SK-N-SH (cell line): ENCODE measurements around the gene FAM180B. TPM values are rescaled to one million over a fixed set of nuclear protein-coding genes. Genes with fewer than 3 reads are reported as not detected.

Source experiments
- CTCF ChIA-PET: fragments of 300-600, 350-600 bp; formaldehyde crosslinking; extraction: SDS; loops from one replicate; lab custom pipeline; 2021; lab: Yijun Ruan, JAX
- POLR2A ChIA-PET: fragments of 350-600 bp; sonication (Branson Sonifier 250); formaldehyde crosslinking; extraction: SDS; loops from one replicate; lab custom pipeline; 2020; ENCODE audit warnings: antibody characterized with exemption, inconsistent platforms; lab: Yijun Ruan, JAX
- DNase-seq: peaks from one replicate; pipeline ENCODE4 v3.0.0; 2012
- H2AFZ ChIP-seq: fragments of 200-600 bp; sonication (generic); 2 replicates; pipeline ENCODE4 v1.8.1; 2016; ENCODE audit warnings: antibody characterized with exemption, mild to moderate bottlenecking, low read depth
- H3F3A ChIP-seq: fragments of 200-600 bp; sonication (generic); replicated peaks from 2 replicates; pipeline ENCODE3; 2016; ENCODE audit warnings: antibody characterized with exemption, mild to moderate bottlenecking; ENCODE audit not compliant: insufficient read depth
- H3K27ac ChIP-seq, 2 experiments: fragments of 200-500 bp in 1 of 2; fragments of 200-600 bp in 1 of 2; sonication (Bioruptor generic) in 1 of 2; sonication (generic), shearing (Covaris generic) in 1 of 2; 2 replicates each; pipeline versions ENCODE4 v1.5.1 to v1.6.1; 2014 to 2016; ENCODE audit warnings: low read depth in 2 of 2, inconsistent platforms in 1 of 2, low read length in 1 of 2, mild to moderate bottlenecking in 1 of 2, mixed read lengths in 1 of 2
- H3K27me3 ChIP-seq: fragments of 200-600 bp; sonication (generic), shearing (Covaris generic); 2 replicates; pipeline ENCODE4 v1.6.1; 2016; ENCODE audit warnings: mixed run types; ENCODE audit not compliant: insufficient read depth
- H3K36me3 ChIP-seq, 2 experiments: fragments of 200-500 bp in 1 of 2; fragments of 200-600 bp in 1 of 2; sonication (Bioruptor generic) in 1 of 2; sonication (generic) in 1 of 2; replicated peaks in 1 of 2; 2 replicates each; pipeline versions ENCODE3 to v1.5.1; 2014 to 2016; ENCODE audit warnings: low read length in 1 of 2, mild to moderate bottlenecking in 1 of 2; ENCODE audit not compliant: insufficient read depth in 2 of 2, control insufficient read depth in 1 of 2
- H3K4me1 ChIP-seq, 2 experiments: fragments of 200-500 bp in 1 of 2; fragments of 200-600 bp in 1 of 2; sonication (Bioruptor generic) in 1 of 2; sonication (generic), shearing (Covaris generic) in 1 of 2; 2 replicates each; pipeline versions ENCODE4 v1.5.1 to v1.6.1; 2014 to 2016; ENCODE audit warnings: low read depth in 1 of 2, low read length in 1 of 2, mixed run types in 1 of 2; ENCODE audit not compliant: insufficient read depth in 2 of 2, control insufficient read depth in 1 of 2
- H3K4me2 ChIP-seq: fragments of 200-600 bp; sonication (generic), shearing (Covaris generic); 2 replicates; pipeline ENCODE4 v1.6.1; 2017; ENCODE audit warnings: mixed run types
- H3K4me3 ChIP-seq, 2 experiments: fragments of 200-500 bp in 1 of 2; fragments of 200-600 bp in 1 of 2; sonication (Bioruptor generic) in 1 of 2; sonication (generic), shearing (Covaris generic) in 1 of 2; 2 replicates each; pipeline versions ENCODE4 v1.5.1 to v1.8.1; 2014 to 2016; ENCODE audit warnings: low read depth in 2 of 2, inconsistent platforms in 1 of 2, low read length in 1 of 2, mild to moderate bottlenecking in 1 of 2, mixed read lengths in 1 of 2, moderate library complexity in 1 of 2
- H3K79me2 ChIP-seq: fragments of 200-600 bp; sonication (generic); 2 replicates; pipeline ENCODE4 v1.8.1; 2017; ENCODE audit warnings: mild to moderate bottlenecking; ENCODE audit not compliant: insufficient read depth
- H3K9ac ChIP-seq: fragments of 200-600 bp; sonication (generic); 2 replicates; pipeline ENCODE4 v1.6.1; 2017; ENCODE audit warnings: mixed run types
- H3K9me2 ChIP-seq: fragments of 200-600 bp; sonication (generic); 2 replicates; pipeline ENCODE4 v1.6.1; 2017; ENCODE audit warnings: mixed run types
- H3K9me3 ChIP-seq: fragments of 200-600 bp; sonication (generic); 2 replicates; pipeline ENCODE4 v1.6.1; 2017; ENCODE audit warnings: mixed run types, mild to moderate bottlenecking, moderate library complexity
- H4K20me1 ChIP-seq: fragments of 200-600 bp; sonication (generic); 2 replicates; pipeline ENCODE4 v1.6.1; 2017; ENCODE audit warnings: mild to moderate bottlenecking, mixed run types; ENCODE audit not compliant: insufficient read depth
- CHD2 ChIP-seq: fragments of 150-350 bp; IDR thresholded peaks from 2 replicates; pipeline ENCODE4 v1.6.1; 2018; ENCODE audit warnings: low read length; ENCODE audit not compliant: partially characterized antibody
- CTCF ChIP-seq: fragments of 200-600 bp; sonication (generic); IDR thresholded peaks from 2 replicates; pipeline ENCODE4 v1.6.1; 2017; ENCODE audit warnings: antibody characterized with exemption, mild to moderate bottlenecking, moderate library complexity
- FOXJ3 ChIP-seq: sonication (generic); formaldehyde crosslinking; IDR thresholded peaks from 2 replicates; pipeline ENCODE4 v1.5.1; 2020; ENCODE audit warnings: mild to moderate bottlenecking, missing genetic modification reagents
- FOXM1 ChIP-seq: IDR thresholded peaks from 2 replicates; pipeline ENCODE4 v1.4.0; 2012; ENCODE audit warnings: low read depth, mild to moderate bottlenecking
- GABPA ChIP-seq: IDR thresholded peaks from 2 replicates; pipeline ENCODE4 v1.4.0; 2012; ENCODE audit warnings: low read depth, mild to moderate bottlenecking
- IRF3 ChIP-seq: fragments of 150-350 bp; IDR thresholded peaks from 2 replicates; pipeline ENCODE4 v1.6.1; 2016; ENCODE audit warnings: mild to moderate bottlenecking, low read depth, low read length
- JUND ChIP-seq: IDR thresholded peaks from 2 replicates; pipeline ENCODE4 v1.4.0; 2012
- MXI1 ChIP-seq: IDR thresholded peaks from 2 replicates; pipeline ENCODE4 v1.6.1; 2012; ENCODE audit warnings: mild to moderate bottlenecking, low read depth, low read length, improper control_type of control experiment
- NFIC ChIP-seq: IDR thresholded peaks from 2 replicates; pipeline ENCODE4 v1.4.0; 2012; ENCODE audit warnings: borderline replicate concordance
- PBX3 ChIP-seq: IDR thresholded peaks from 2 replicates; pipeline ENCODE4; 2012
- RAD21 ChIP-seq: IDR thresholded peaks from 2 replicates; pipeline ENCODE4 v1.6.1; 2012; ENCODE audit warnings: mild to moderate bottlenecking, low read length
- RXRA ChIP-seq: IDR thresholded peaks from 2 replicates; pipeline ENCODE4 v1.4.0; 2012; ENCODE audit warnings: low read depth, mild to moderate bottlenecking, borderline replicate concordance
- SIN3A ChIP-seq: IDR thresholded peaks from 2 replicates; pipeline ENCODE4 v1.6.1; 2012; ENCODE audit warnings: low read depth, mild to moderate bottlenecking, low read length, moderate library complexity, borderline replicate concordance
- SMC3 ChIP-seq: IDR thresholded peaks from 2 replicates; pipeline ENCODE4 v1.6.1; 2012; ENCODE audit warnings: low read depth, low read length, improper control_type of control experiment
- TCF12 ChIP-seq: IDR thresholded peaks from 2 replicates; pipeline ENCODE4 v1.4.0; 2012
- USF1 ChIP-seq: IDR thresholded peaks from 2 replicates; pipeline ENCODE4 v1.4.0; 2012; ENCODE audit warnings: low read depth, borderline replicate concordance
- USF2 ChIP-seq: fragments of 150-350 bp; IDR thresholded peaks from 2 replicates; pipeline ENCODE4 v1.6.1; 2017; ENCODE audit warnings: antibody characterized with exemption, low read length, low read depth, borderline replicate concordance
- YY1 ChIP-seq: IDR thresholded peaks from 2 replicates; pipeline ENCODE4 v1.4.0; 2012; ENCODE audit warnings: low read depth, mild to moderate bottlenecking
- ZBTB33 ChIP-seq: IDR thresholded peaks from 2 replicates; pipeline ENCODE4 v1.4.0; 2012; ENCODE audit warnings: low read depth, borderline replicate concordance
- WGBS: methylation state at CpG from one replicate; pipeline ENCODE4 v1.1.6; 2017; ENCODE audit warnings: low lambda C conversion rate; 5-methylcytosine and 5-hydroxymethylcytosine counted together
- polyA plus RNA-seq, 3 experiments: library from polyadenylated mRNA; depleted of rRNA; stranded (reverse); fragments of >200 nt; gene quantifications; 2 replicates each; pipeline ENCODE4 v1.2.3, GENCODE V29; 2012

FAM180B gene
- polyA plus RNA-seq, 1 of the 3 experiments (the other 2 are of a cell fraction): not detected

GRCh38 chr11:47566149-47566698 lies 20.3 kb upstream of the FAM180B start:
- H2AFZ ChIP-seq: peak overlapping the region; percentile 86; the same call in 1 of the 2 replicates
- H4K20me1 ChIP-seq: no peaks in the 10 kb centered on the region
- peaks cover 2 to 8% of the 10 kb centered on the region in 2 experiments for H3K36me3 ChIP-seq
- ChIA-PET CTCF (interaction anchor here (1.2 to 4.0 kb wide), 3 partner anchors 12 to 51 kb away, joined by 4 to 21 read pairs (median 4); partner anchors contain the start of gene CELF1), POLR2A (interaction anchor here (0.5 to 3.7 kb wide), 4 partner anchors 12 to 99 kb away, joined by 3 to 18 read pairs (median 4); partner anchors contain the start of genes KBTBD4 and NDUFS3)
- peak overlapping the region; percentile 97 for H3K4me2 ChIP-seq
- no peaks in the 10 kb centered on the region for H3K9me2 ChIP-seq
- no peak for TF ChIP-seq RAD21
- no peak for TF ChIP-seq MXI1
- TF ChIP-seq YY1: no peak
- TF ChIP-seq NFIC: no peak
- no peak for TF ChIP-seq FOXJ3
- TF ChIP-seq SMC3: no peak
- TF ChIP-seq RXRA: no peak
- no peak for TF ChIP-seq JUND
- no peak for TF ChIP-seq GABPA
- TF ChIP-seq FOXM1: no peak
- no peak for TF ChIP-seq SIN3A
- TF ChIP-seq USF2: no peak
- no peak for TF ChIP-seq USF1
- TF ChIP-seq CTCF: no peak
- H3K4me3 ChIP-seq: peak overlapping the region; percentile 68 to 97
- no peak for DNase-seq
- H3K4me1 ChIP-seq: peaks cover 0 to 3% of the 10 kb centered on the region in 2 experiments; a peak in 3 of 4 replicates
- H3F3A ChIP-seq: no peaks in the 10 kb centered on the region
- H3K79me2 ChIP-seq: peaks cover 65% of the 10 kb centered on the region
- WGBS: 47% methylated on average over 17 of the region's 17 CpGs
- peak overlapping the region; percentile 96 for H3K9ac ChIP-seq
- peak overlapping the region in 1 of 2 experiments; percentile 38; a peak in 1 of 4 replicates for H3K27ac ChIP-seq
- H3K27me3 ChIP-seq: no peaks in the 10 kb centered on the region
- no peaks in the 10 kb centered on the region for H3K9me3 ChIP-seq

- H2AFZ ChIP-seq: no peak overlapping the region
- ChIA-PET POLR2A (interaction anchor here (2.1 kb wide), 1 partner anchor 9 kb away, joined by 4 read pairs; the partner anchor contains the start of genes KBTBD4 and NDUFS3), CTCF (no interaction called here)
- H4K20me1 ChIP-seq: peaks cover 4% of the 10 kb centered on the region; the same call in 1 of the 2 replicates
- peaks cover 78% of the 10 kb centered on the region for H3K79me2 ChIP-seq
- no peaks in the 10 kb centered on the region for H3F3A ChIP-seq
- WGBS: 97% methylated on average over 6 of the region's 7 CpGs
- no peaks in the 10 kb centered on the region for H3K9me3 ChIP-seq
- DNase-seq: no peak
- peaks cover 7 to 10% of the 10 kb centered on the region in 2 experiments; a peak in 3 of 4 replicates for H3K4me1 ChIP-seq
- H3K27ac ChIP-seq: no peak overlapping the region
- H3K4me3 ChIP-seq: no peak overlapping the region
- no peaks in the 10 kb centered on the region for H3K9me2 ChIP-seq
- no peak overlapping the region for H3K4me2 ChIP-seq
- no peak overlapping the region for H3K9ac ChIP-seq
- H3K36me3 ChIP-seq: peaks cover 25 to 36% of the 10 kb centered on the region in 2 experiments
- no peaks in the 10 kb centered on the region for H3K27me3 ChIP-seq
- TF ChIP-seq ZBTB33 (no peak), TCF12 (no peak), IRF3 (no peak), PBX3 (no peak), CHD2 (no peak)
Observed at GRCh38 chr11:47569646-47570045, 16.8 kb upstream of the FAM180B start.
